ENCODE results near the gene ZNF319.

The ZNF319 gene

GRCh38 chr16:57951204-57951960 is 49.1 kb downstream of the ZNF319 start:
- no peak for DNase-seq

DNA sequence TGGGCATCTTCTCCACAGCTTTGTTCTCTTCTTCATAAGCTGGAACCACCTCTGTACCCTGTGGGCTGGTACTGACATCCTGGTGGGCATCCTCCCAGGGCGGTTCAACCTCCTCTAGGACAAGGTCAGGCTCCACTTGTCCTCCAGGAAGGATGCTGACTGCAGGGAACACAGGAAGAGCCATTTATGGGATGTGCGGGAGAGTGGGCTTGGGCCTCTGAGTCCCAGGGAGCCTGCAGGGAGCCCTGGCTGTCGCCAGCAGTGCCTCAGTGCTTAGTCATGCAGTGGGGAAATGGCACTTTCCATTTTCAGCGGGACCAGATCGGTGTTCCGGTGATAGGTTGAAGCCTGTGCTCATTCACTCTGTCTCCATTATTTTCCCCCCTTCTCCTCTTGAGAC is 50.1 kb downstream of the ZNF319 start:
- DNase-seq: no peak

DNA sequence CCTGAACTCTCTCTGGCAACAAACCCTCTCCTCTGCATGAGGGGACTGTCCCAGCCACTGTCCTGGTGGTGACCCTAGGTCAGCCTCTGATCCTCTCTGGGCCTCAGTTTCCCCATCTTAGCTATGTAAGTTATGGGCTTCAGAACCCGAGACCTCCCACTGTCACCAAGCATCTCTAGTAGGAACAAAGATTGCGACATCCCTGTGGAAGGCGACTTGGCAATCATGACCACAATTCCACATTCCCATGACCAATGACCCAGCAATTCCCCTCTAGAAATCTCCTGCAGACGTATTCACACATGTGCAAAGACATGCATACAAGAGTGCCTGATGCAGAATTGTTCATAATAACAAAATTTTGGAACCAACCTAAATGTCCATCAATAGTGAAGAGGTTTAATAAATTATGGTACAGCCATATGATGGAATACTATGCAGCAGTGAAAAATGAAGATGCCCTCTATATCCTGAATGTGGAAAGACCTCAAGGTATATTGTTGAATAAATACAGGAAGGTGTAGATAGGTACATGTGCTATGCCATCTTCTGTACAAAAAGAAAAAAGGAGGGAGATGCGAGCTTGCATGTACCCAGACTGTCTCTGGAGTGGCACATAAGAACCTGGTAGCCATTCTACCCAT is 50.8 kb downstream of the ZNF319 start:
- DNase-seq: no peak

DNA sequence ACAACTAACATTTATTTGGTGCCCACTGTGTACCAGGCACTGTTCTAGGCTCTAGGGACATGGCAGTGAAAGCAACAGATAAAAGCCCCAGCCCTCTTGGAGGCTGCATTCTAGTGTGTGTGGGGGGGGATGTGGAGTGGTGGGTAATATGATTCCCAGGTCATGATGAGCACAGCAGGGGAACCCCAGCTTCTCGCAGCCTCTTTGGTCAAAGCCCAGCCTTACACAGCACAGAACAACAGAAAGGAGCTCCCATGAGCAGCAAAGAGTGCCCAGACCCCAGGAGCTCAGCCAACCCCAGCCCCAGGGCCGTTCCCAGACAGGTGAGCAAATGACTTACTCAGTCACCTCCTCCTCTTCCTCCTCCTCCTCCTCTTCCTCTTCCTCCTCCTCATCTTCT is 51.5 kb downstream of the ZNF319 start:
- DNase-seq: no peak

GRCh38 chr16:57948027-57948426 is 52.4 kb downstream of the ZNF319 start:
- no peak for DNase-seq

- no peak for DNase-seq
These were observed 53.2 kb downstream of the ZNF319 start for GRCh38 chr16:57947261-57947660.

DNA sequence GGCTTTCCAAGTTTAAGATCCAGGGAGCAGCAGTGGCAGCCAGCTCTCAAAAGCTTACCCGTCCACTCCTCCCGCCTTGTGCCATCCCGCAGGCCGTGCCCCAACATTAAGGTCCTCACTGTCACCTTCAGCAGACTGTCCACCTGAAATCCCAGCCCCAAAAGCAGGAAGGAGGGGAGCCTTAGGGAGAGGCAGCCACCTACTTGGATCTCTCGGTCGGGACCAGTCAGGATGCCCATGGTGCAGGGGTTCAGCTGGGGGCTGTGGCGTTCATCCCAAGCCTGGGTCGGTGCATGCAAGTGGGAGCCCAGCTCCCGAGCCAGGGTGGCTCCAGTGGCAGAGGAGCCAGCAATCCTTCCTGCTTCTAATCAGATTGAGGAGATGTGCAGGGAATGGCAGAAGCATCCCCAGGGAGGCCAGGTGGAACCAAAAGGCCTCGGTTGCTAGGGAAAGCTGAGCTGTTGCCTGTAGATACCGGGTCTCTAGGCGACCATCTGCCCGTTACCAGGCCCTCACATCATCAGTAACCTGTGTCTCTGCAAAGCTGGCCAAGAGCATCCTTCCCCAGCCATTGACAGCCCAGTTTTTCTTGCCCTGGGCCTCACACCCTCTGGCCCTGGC is 54.2 kb downstream of the ZNF319 start:
- DNase-seq: peak; percentile 15

- no peak for DNase-seq
These were observed 54.7 kb downstream of the ZNF319 start for GRCh38 chr16:57945740-57946138.

DNA sequence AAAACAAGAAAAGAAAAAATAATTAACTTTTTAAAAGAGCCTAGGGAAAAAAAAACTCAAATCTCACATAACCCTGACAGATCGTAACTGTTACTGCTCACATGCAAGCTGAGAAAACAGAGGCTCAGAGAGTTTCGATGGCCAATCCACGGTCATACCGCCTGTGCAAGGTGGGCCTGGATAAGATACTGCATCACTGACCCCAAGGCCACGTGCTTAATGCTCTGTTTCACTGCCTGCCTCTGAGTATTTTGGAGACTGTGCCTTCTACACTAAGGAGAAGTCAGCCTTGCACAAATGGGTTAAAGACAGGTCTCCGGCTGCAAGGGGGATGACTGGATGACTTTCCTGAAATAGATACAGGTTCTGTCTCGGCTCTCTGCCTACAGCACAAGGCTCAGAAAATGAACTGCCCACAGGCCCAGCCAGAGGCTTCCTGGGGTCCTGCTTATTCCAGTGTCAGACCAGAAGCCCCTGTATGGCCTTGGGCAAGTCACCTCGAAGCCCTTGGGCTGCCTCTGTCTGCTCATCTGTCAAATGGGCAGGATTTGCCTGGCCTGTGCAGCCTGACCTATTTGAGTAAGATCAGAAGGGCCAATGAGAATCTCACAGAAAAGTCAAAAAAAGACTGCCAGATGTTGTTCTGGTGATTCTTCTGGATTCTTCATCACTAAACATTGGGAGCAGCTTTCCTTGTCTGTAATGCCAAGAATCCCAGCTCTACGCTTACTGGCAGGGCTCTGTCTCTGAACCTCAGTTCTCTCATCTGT is 55.3 kb downstream of the ZNF319 start:
- DNase-seq: no peak

Data from NCI-H1092 (cell line).